Right lobe of liver (tissue), 4 donors: ENCODE results near the gene CPSF7.

Source experiments
- POLR2A ChIP-seq: fragments of 450-650 bp; IDR thresholded peaks from one replicate; pipeline ENCODE4 v1.6.1; 2017; ENCODE audit warnings: antibody characterized with exemption, mild to moderate bottlenecking
- TF ChIP-seq, protein P1 (sequence below), 4 donors: fragments of 200-600 bp in 3 of 4; fragments of 450-650 bp in 1 of 4; IDR thresholded peaks; one replicate each; pipeline versions ENCODE4 v1.5.1 to v1.8.0; 2016 to 2022; ENCODE audit warnings: antibody characterized with exemption in 4 of 4, mild to moderate bottlenecking in 2 of 4
- donor health status: DM: no; HTN: no; CAD: no.
- donor health status: DM: no; HTN: no; CAD: no.
- donor health status: DM: no; HTN: yes; CAD: no.

DNA sequence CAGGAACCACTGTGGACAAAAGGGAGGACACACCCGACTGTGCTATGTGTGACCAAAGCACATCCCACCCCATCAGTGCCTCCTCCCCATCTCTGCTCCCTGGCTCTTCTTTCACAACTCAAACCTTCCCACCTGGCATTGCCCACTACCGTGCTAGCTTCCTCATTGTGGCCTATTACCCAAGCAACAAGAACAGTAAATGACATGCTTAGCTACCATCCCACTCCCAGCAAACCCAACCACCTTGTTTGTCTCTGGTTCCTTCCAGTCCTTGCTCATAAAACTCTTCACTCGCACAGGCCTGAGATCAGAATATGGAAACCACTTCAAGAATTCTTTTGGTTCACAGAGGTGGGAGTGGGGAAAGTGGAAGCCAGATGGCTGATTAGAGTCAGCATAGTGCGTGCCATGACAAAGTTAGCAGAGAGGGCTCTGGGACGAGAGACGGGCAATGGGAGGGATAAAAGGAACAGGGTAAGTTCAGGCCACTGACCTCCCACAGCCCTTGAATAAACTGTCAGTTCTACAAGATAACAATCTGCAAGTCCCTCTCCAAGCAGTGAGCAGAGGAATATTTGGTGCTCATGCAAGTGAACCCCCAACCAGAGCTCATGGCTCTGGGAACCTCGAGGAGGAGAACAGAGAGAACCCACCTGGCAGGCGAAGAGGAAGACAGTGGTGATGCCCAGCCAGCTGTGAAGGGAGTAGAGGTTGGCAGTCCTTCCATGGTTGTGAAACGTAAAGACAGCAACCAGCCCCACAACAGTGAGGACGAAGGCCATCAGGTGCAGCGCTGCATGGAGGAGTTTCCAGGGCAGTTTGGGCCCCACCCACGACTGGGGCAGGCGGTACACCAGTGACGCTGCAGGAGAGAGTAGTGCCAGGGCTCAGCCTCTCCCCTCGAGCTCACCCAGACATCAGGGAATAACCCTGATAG lies 76.4 kb downstream of the CPSF7 start:
- TF ChIP-seq, protein P1, sequence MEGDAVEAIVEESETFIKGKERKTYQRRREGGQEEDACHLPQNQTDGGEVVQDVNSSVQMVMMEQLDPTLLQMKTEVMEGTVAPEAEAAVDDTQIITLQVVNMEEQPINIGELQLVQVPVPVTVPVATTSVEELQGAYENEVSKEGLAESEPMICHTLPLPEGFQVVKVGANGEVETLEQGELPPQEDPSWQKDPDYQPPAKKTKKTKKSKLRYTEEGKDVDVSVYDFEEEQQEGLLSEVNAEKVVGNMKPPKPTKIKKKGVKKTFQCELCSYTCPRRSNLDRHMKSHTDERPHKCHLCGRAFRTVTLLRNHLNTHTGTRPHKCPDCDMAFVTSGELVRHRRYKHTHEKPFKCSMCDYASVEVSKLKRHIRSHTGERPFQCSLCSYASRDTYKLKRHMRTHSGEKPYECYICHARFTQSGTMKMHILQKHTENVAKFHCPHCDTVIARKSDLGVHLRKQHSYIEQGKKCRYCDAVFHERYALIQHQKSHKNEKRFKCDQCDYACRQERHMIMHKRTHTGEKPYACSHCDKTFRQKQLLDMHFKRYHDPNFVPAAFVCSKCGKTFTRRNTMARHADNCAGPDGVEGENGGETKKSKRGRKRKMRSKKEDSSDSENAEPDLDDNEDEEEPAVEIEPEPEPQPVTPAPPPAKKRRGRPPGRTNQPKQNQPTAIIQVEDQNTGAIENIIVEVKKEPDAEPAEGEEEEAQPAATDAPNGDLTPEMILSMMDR (IDR thresholded peaks at IDR 0.05): no peak
- no peak for TF ChIP-seq POLR2A
